Measurements from ENCODE around the gene FAM163B. TPM values are rescaled to one million over a fixed set of nuclear protein-coding genes. Genes with fewer than 3 reads are reported as not detected.

FAM163B gene
- total RNA-seq, 1 donor from 2014 or later, result not detected

DNA sequence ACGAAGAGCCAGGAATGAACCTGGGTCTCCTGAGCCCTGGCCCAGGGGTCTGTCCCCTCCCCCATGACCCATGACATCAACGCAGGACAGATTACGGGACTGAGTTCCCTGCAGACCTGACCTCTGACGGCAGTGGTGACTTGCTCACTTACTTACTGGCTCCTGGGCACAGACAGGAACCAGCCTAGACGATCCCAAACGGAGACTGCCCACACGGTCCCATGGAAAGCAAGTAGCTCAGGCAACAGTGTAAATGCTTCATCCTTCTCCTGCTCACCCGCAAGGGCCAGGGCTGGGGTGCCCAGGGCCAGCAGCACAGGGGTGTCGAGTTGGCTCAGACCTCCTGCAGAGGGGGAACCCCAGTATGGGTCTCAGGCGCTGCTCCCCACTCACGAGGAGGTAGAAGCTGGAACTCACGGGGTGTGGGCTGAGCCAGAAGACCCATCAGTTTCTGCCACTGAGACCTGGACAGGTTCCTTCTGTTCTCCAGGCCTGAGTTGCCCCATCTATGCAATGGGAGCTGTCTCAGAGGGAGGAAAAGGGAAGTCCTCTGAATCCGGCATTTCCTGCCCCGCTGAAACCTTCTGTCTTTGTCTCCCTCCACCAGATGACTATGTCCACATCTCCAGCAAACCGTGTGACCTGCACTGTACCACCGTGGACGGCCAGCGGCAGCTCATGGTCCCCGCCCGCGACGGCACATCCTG, 69.0 kb downstream of the FAM163B start:
- ATAC-seq, result peak; percentile 3
- intact Hi-C loops (cut with micrococcal nuclease), result no loop called here
- DNase-seq, result no peak

DNA sequence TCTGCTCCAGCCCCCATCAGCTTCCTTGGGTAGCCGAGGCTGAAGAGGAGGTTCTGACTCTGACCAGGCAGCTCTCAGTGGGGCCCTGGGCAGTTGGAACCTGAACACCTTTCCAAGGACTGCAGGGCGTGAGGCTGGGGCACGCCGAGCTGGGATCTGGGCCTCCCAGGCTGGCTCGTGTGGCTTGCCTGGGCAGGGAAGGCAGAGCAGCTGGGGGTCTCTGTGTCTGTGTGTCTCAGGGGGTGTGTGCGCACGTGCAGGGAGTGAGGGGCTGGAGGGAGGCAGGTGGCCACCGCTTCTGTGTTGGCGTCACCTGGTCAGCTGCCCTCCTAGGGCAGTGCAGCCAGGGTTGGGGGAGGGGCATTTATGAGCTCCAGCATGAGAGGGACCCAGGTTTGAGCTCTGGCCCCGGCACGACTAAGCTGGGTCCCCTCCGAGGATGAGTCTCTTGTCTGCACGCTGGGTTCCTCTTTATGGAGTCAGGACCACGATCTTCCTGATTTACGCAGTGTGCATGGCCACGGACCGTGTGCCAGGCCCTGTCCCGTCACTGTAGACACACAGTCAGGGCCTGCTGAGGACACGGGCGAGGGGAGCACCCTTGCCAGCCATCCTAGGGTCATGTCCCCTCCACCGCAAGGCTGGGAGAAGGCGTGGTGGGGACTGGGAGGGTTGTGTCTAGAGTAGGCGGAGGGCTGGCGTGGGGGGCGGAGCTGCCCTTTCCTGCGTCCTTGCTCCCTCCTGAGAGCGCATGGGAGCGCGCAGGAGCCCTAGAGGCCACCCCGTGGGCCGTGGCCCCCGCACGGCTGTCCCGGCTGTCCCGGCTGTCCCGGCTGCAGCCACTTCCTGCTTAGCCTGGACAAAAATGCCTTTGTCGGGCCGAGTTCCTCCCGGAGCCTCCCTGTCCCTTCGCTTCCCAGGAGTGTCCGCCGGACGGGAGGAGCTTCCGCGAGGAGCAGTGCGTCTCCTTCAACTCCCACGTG, 70.0 kb downstream of the FAM163B start:
- intact Hi-C loops (cut with micrococcal nuclease), result no loop called here
- DNase-seq (peak; percentile 81), ATAC-seq (peak; percentile 74)

DNA sequence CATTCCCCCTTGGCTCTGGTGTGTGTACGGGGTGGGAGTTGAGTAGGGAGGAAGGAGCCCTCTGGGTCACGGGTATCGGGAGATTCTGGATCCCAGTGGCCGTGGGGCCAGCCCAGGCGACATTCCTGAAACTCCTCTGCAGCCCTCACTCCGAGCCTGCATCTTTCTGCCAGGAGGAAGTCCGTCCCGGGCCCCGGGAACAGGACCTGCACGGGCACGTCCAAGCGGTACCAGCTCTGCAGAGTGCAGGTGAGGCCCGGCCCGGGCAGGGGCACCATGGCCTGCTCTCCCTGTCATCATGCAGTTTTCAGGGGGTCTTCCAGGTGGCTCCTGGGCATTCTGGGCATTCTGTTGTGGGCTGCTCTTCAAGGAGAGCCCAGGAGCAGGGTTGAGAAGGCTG, 71.0 kb downstream of the FAM163B start:
- intact Hi-C loops (cut with micrococcal nuclease), result no loop called here
- DNase-seq (no peak), ATAC-seq (no peak)

DNA sequence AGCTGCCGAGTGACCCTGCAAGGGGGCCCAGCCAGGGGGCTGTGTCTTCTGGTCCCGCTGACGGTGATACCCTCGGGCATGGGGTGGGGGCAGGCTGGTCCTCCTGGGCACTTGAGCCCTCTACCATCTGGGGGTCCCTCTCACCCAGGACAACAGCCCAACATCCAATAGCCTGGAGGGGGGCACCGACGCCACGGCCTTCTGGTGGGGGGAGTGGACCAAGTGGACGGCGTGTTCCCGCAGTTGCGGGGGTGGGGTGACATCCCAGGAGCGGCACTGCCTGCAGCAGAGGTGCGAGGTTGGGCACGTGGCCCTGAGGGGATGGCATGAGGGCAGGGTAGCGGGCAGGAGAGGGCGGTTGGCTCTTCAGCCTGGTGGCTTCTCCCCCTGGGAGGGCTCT, 71.9 kb downstream of the FAM163B start:
- no peak for DNase-seq
- ATAC-seq, result no peak
- intact Hi-C loops (cut with micrococcal nuclease), result no loop called here

DNA sequence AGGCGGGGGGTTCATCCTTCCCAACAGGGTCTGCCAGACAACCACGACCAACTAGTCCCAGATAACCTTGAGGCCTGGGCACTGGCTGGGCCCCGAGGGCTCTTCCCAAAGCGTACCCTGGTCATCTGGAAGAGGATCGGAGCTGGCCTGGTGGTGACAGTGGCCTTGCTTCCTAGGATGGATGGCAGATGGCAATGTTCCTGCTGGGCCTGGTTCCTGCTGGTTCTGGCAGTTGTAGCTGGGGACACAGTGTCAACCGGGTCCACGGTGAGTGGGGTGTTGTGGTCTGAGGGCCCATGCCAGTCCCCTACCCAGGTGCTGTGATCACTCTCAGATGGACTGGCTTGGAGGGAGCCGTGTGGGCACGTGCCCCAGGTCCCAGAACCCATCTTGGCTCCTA, 72.7 kb downstream of the FAM163B start:
- DNase-seq, result no peak
- no peak for ATAC-seq
- intact Hi-C loops (cut with micrococcal nuclease), result no loop called here

DNA sequence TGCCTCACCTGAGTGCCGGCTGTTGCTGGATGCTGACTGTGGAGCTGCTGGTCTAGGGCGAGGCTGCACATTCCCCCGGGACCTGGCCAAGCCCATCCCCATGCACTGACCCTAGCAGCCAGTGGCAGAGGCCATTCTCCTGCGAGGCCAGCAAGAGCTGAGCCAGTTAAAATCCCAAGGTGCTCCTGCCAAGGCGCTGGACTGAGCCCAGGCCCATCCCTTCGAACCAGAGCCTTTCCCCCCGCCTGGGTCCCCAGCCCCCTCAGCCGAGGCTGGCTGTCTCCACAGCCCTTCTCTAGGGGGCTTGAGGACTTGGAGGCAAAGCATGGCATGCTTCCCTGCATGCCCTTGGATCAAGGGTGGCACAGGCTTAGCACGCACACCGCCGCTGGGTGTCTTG, 73.1 kb downstream of the FAM163B start:
- intact Hi-C loops (cut with micrococcal nuclease), result no loop called here
- ATAC-seq, result no peak
- no peak for DNase-seq

DNA sequence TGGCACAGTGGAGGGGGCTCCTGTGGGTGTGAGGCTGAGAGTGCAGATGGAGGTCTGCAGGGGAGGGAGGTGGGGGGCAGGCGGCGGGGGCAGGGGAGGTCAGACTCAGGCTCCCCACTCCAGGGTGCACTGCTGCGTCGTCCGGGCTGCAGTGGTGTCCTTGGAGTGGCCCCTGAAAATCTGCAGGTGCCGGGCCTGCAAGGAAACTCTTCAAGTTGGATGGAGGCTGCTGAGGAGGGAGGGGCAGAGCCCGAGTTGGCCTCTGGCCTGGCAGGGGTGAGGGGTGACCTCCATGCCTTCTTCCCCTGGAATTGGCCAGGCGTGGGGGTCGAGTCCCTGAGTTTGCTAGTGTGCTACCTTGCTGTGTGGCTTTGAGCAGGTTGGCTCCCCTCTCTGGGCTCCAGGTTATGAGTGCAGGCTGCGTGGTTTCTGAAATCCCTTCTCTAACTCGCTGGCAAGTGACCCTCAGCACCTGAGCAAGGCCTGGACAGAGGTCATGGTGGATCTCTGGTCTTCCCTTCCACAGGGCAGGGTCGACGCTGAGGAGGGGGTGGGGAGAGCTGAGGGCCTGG, 73.8 kb downstream of the FAM163B start:
- ATAC-seq, result no peak
- no peak for DNase-seq
- intact Hi-C loops (cut with micrococcal nuclease), result no loop called here

DNA sequence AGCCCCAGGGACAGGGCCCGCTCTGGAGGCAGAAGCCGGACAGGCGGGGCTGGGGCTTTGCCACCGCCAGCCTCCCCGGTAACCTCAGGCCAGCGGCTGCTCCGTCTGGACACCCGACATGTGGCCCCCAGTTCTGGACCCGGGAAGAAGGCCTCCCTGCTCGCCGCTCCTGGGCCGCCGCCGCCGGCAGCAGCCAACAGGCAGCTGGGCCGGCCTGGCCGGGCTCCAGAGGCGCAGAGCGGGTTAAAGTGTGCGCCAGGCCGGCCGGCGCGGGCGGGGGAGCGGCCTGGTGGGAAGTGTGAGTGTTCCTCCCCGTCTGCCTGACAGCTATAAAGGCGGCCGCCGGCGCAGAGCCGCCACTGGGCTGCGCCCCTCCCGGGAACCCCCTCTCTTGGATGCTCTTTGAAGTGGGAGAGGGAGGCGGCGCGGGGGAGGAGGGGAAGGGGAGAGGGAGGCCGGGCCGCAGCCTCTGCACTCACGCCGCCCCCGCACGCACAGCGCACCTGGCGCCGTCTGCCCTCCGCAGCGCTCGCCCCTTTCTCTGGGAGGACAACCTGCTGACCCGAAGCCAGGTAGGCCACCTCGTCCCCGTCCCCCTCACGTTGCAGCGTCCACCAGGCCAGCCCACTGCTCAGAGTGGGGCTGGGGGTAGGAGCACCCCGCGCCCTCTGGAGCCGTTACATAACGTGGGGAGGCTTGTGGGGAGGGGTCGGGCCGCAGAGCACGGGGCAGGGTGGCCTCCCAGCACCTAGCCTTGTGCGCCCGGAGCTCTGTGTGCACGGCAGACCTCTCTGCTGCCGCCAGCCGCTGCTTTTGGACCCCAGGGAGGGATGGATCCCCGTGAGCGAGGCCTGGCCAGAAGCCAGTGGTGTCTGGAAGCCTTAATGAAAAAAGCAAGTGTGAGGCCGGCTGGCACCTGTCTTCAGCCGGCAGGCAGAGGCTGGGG, 74.6 kb downstream of the FAM163B start, which contains the start of gene ADAMTSL2:
Gene ADAMTSL2, plus strand, starts transcription at position 359 of the 946 bp plus-strand sequence. CDS start 2,009 bp downstream, outside the sequence.
- intact Hi-C loops (cut with micrococcal nuclease), result loop anchor here (5.0 kb wide), 1 partner anchor 193 kb away; no protein-coding TSS in a partner anchor
- DNase-seq (peak; percentile 91), ATAC-seq (peak; percentile 84)

DNA sequence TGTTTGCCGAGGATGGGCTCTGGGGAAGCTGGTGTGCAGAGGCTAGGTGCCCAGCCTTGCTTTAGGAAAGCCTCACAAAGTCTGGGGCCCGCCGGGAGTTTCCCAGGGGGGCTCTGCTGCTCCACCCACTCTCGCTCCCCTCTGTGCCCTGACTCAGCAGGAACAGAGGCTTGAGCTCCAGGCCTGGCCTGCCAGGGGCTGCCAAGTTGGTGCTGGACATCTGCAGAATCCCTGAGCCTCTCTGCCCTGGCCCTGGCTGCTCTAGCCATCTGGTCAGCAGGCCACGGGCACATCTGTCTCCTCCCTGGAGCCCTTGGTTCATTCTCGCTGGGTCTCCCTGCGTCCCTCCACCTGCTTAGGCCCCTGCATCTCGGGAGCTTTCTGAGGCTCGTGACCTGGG, 75.3 kb downstream of the FAM163B start:
- intact Hi-C loops (cut with micrococcal nuclease), result loop anchor here (5.0 kb wide), 1 partner anchor 193 kb away; no protein-coding TSS in a partner anchor
- DNase-seq (no peak), ATAC-seq (peak; percentile 38)

DNA sequence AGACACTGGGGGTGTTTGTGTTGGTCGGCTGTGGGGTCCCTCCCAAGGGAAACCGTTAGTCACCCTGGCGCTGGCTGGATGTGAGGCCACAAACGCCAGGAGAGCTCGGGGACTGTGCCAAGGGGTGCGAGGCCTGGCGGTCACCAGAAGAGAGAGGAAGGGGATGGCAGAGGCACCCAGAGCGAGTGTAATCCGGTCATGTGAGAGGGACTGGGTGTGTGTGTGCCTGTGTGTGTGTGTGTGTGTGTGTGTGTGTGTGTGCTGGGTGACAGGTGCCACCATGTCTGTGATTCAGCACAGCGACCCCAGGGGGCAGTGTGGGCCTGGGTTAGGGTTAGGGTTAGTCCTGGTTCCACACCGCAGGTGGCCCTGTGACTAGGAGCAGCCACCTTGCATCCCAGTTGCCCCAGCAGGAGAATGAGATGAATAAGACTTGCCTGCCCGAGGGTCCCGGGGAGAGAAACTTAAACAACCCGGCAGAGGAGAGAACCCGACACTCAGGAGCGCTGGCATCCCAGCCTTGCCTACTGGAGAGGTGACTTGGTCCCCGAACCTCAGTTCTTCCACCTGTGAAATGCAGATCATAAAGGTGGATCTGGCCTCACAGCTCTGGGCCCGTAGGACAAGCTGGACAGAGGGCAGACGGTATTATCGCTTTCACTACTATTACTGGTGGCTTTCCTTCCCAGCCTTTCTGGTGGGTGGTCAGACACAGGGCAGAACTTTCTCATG, 76.1 kb downstream of the FAM163B start:
- intact Hi-C loops (cut with micrococcal nuclease), result loop anchor here (5.0 kb wide), 1 partner anchor 194 kb away; no protein-coding TSS in a partner anchor
- DNase-seq (peak; percentile 83), ATAC-seq (peak; percentile 57)

DNA sequence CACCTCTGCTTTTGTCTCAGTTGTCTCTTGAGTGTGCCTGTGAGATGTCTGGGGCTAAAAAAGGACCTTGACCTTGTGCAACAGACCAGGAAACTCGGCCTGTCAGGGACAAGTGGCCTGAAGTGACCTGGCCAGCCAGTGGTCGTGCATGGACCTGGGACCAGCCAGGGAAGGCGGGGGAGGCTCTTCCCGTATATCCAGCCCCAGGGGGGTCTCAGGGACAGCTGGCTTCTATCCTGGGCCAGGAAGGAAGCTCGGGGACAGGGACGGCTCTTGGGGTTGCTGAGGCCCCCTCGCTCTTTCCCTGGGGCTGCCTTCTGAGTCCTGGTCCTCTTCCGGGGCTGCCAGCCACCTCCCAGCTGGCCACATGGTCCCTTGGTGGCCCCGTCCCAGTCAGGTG, 77.9 kb downstream of the FAM163B start:
- DNase-seq (no peak), ATAC-seq (no peak)
- intact Hi-C loops (cut with micrococcal nuclease), result loop anchor here (5.0 kb wide), 1 partner anchor 196 kb away; no protein-coding TSS in a partner anchor

DNA sequence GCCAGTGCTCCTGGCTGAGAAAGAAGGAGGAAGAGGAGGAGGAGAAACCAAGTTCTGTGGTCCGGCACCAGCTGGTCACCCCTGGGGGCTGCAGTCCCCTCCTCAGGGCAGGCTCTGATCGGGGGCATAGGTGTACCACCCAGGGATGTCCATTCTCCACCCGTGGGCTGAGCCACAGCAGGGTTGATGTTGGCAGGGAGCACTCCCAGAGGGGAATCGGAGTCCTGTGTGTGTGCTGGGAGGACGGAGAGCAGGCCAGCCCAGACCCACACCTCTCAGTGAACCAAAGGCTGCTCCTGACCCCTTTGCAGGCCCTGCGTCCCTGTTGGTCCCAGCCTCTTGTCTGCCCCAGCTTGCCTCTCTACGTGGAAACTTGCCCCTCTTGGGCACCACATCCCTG, 79.3 kb downstream of the FAM163B start:
- DNase-seq (no peak), ATAC-seq (no peak)
- intact Hi-C loops (cut with micrococcal nuclease), result loop anchor here (5.0 kb wide), 1 partner anchor 197 kb away; no protein-coding TSS in a partner anchor

DNA sequence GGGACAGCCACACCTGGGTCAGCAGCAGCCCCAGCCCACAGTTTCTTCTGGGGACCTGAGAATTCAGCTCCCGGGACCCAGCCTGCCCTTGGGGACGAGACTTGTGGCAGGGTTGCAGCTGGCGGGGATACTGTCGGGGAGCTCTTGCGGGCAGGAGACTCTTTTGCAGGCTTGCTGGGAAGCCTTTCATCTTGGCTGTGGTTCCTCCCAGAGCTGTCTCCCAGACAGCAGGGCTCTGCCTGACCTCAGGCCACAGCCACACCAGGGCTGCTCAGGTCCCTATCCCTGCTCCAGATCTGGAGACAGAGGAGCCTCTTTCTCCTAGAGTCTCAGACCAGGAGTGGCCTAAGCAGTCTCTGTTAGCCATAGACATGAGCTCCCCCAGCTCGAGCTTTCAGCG, 79.7 kb downstream of the FAM163B start:
- ATAC-seq (no peak), DNase-seq (no peak)
- intact Hi-C loops (cut with micrococcal nuclease), result no loop called here

DNA sequence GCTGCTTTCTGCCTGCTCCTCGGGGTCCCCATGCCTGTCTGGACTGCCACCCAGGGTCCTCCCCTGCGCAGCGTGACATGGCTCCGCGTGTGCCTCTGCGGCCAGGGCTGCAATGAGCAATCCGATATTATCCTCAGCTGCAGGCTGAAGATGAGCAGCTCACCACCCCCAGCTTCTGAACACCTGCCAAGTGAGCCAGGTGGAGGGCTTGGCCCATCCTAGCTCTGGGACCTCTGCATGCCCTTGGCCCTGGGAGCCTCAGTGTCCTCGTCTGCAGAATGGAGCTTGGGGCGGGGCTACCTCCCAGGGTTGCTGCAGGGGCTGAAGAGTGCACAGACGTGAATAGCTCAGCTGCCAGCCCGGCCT, 80.3 kb downstream of the FAM163B start:
- DNase-seq, result no peak
- ATAC-seq, result no peak
- intact Hi-C loops (cut with micrococcal nuclease), result no loop called here

DNA sequence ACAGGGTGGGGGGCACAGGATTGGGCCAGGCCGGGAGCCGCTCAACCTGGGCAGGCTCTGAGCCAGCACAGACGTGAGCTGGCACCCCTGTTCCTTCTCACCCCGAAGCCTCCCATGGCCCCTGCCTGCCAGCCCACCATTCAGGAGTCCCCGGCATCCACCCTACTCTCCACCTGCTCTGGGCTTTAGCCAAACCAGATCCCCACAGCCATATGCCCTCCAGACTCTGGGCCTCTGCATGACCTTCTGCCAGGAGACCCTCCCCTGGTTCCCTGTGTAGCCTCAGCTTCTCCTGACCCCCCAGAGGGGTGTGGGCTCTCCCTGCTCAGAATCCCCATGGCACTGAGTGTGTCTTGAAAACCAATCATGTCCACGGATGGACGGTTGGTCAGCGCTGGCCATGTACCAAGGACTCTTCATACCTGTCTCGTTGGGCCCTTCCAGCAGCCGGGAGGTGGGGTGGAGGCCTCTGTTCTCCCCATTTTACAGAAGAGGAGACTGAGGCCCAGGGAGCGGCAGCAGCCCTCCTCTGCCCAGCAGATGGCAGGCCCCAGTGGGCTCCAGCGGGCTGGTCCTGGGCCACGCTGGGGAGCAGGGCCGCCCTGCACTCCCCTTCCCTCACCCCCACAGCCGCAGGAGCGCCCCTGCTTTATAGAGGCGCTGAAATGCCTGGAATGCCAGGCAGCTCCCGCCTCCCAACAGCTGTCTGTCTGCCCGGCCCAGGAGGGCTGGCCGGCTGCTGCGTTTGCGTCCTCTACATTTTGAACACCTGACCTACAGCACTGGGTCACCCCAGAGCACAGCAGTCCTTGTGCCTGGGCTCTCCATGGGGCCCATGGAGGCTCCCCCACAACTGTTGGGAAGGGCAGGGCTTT, 81.0 kb downstream of the FAM163B start:
- DNase-seq, result no peak
- intact Hi-C loops (cut with micrococcal nuclease), result no loop called here
- ATAC-seq, result peak; percentile 20

DNA sequence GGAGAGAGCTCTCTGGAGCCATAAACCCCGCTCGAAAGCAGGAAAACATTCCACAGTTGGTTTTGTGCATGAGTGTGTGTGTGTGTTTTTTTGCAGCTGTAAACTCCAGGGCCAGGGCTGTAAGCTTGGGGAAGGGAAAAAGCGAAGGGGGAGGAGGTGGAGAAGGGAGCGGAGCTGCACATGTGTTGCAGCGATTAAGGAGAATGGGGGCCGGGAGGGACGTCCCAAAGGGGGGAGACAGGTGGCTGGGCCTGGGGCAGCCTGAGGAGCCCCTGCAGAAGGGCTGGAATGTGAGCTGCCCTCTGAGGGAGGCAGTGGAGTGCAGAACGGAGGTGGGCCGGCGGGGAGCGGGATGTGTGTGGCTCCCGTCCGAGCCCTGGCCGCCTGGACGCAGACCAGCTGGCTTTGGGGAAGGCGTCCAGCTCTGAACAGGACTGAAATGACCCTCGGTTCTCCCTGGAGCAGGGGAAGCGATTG, 81.7 kb downstream of the FAM163B start:
- intact Hi-C loops (cut with micrococcal nuclease), result no loop called here
- DNase-seq (peak; percentile 87), ATAC-seq (peak; percentile 88)

Measured in left ventricle myocardium superior (tissue), 1 donor.